Pancreas (tissue), 10 donors: ENCODE data around the gene POMT1. TPM values are rescaled to one million over a fixed set of nuclear protein-coding genes. Genes with fewer than 3 reads are reported as not detected.

Experiments used
- ATAC-seq, 4 donors: fragments of 200-7000 bp; cut with Tn5 transposase; one replicate each; pipeline versions ENCODE4 v1.8.0 to v1.9.1; 2020; ENCODE audit warnings: mild to moderate bottlenecking in 4 of 4, moderate library complexity in 4 of 4
- DNase-seq, 6 donors: peaks; one replicate each; pipeline ENCODE4 v3.0.0-alpha.2; 2020
- FAIRE-seq: peaks from 2 replicates; lab custom pipeline; 2012; peaks lifted over from hg19 to GRCh38; lab: Jason Lieb, UNC
- H3K27ac ChIP-seq, 4 donors: fragments of 200-600 bp; sonication (generic); 1 replicate in 3 of 4; 2 replicates in 1 of 4; pipeline versions ENCODE4 v1.5.0 to v1.8.0; 2020
- H3K27me3 ChIP-seq, 4 donors: fragments of 200-600 bp; one replicate each; pipeline ENCODE4 v1.8.0; 2021
- H3K36me3 ChIP-seq, 3 donors: fragments of 200-600 bp; sonication (generic) in 1 of 3; one replicate each; pipeline versions ENCODE4 v1.5.0 to v1.8.0; 2020 to 2021
- H3K4me1 ChIP-seq, 3 donors: fragments of 200-600 bp; one replicate each; pipeline ENCODE4 v1.8.0; 2021
- H3K4me3 ChIP-seq, 4 donors: fragments of 200-600 bp; sonication (generic) in 2 of 4; one replicate each; pipeline versions ENCODE4 v1.5.0 to v1.8.0; 2020 to 2021
- H3K9me3 ChIP-seq, 4 donors: fragments of 200-600 bp; one replicate each; pipeline ENCODE4 v1.8.0; 2021
- CTCF ChIP-seq, 4 donors: fragments of 200-600 bp; sonication (generic) in 3 of 4; IDR thresholded peaks; one replicate each; pipeline versions ENCODE4 v1.5.0 to v1.8.0; 2021; ENCODE audit warnings: antibody characterized with exemption in 4 of 4
- WGBS, 2 donors: extraction: QIAGEN DNeasy Blood & Tissue Kit; methylation state at CpG; one replicate each; pipeline ENCODE4 v1.1.7; 2013; 5-methylcytosine and 5-hydroxymethylcytosine counted together
- intact Hi-C, 3 donors: fragments of 100-400 bp; cut with DNase I; formaldehyde crosslinking; loops; one replicate each; pipeline versions ENCODE4 v1.11.1 to v1.14.2; 2022
- polyA plus RNA-seq, 2 donors: library from polyadenylated mRNA; stranded (reverse); fragments of 200-250 nt; gene quantifications; one replicate each; pipeline ENCODE4 v1.2.3, GENCODE V29; 2013
- total RNA-seq, 6 donors: library from RNA; stranded (reverse); fragmentation: NEBNext Ultra II Directional in 4 of 6; extraction: Animal tissue kit (Norgen Biotek cat#: 25700) in 4 of 6; gene quantifications; one replicate each; pipeline versions ENCODE4 v1.2.1 to v1.2.4, GENCODE V29; 2021 to 2023
- donor health status: healthy with polysubstance abuse.
- donor health status: DM: no; HTN: no; CAD: no; lungs with moderate emphysema.
- donor health status: DM: no; HTN: no; CAD: no.
- donor health status: control.
- donor health status: control.
- donor health status: Bipolar disorder and iron deficiency.
- donor health status: DM: yes; HTN: yes; CAD: no.
- donor health status: DM: no; HTN: no; CAD: no.
- donor health status: DM: no; HTN: no; CAD: no.
- donor health status: DM: yes; HTN: yes; CAD: no.

POMT1 gene
- total and polyA plus RNA-seq, 8 donors, result 11.3 to 66.5 (median 16.5) TPM

GRCh38 chr9:131473198-131473885 lies 29.4 kb upstream of the POMT1 start:
- H3K9me3 ChIP-seq, result no peaks in the 10 kb centered on the region
- peaks cover 16 to 90% (median 63%) of the 10 kb centered on the region in 3 donors for H3K36me3 ChIP-seq
- intact Hi-C loops, result loop anchor here in 1 of 3 donors (10.0 kb wide), 1 partner anchor 119 kb away; no protein-coding TSS in a partner anchor
- no peaks in the 10 kb centered on the region for H3K27me3 ChIP-seq
- TF ChIP-seq CTCF (IDR thresholded peaks at IDR 0.05), result no peak
- DNase-seq (peak in 2 of 6 donors; percentile 27 to 36), ATAC-seq (no peak), FAIRE-seq (no peak)
- no peak overlapping the region for H3K4me3 ChIP-seq
- 93 to 94% methylated on average over 9 of the region's 9 CpGs for WGBS, 2 donors
- no peak overlapping the region for H3K27ac ChIP-seq
- H3K4me1 ChIP-seq, result no peaks in the 10 kb centered on the region

GRCh38 chr9:131473891-131474290 lies 28.8 kb upstream of the POMT1 start:
- H3K36me3 ChIP-seq, result peaks cover 16 to 88% (median 59%) of the 10 kb centered on the region in 3 donors
- intact Hi-C loops, result loop anchor here in 1 of 3 donors (10.0 kb wide), 1 partner anchor 119 kb away; no protein-coding TSS in a partner anchor

GRCh38 chr9:131474711-131475110 lies 28.0 kb upstream of the POMT1 start:
- FAIRE-seq (no peak), DNase-seq (peak in 2 of 6 donors; percentile 39 to 57), ATAC-seq (no peak)
- no peaks in the 10 kb centered on the region for H3K4me1 ChIP-seq
- intact Hi-C loops, result loop anchor here in 1 of 3 donors (10.0 kb wide), 1 partner anchor 120 kb away; no protein-coding TSS in a partner anchor
- 91 to 93% methylated on average over 16 of the region's 16 CpGs for WGBS, 2 donors
- no peaks in the 10 kb centered on the region for H3K9me3 ChIP-seq
- no peak for TF ChIP-seq CTCF (IDR thresholded peaks at IDR 0.05)
- no peak overlapping the region for H3K27ac ChIP-seq
- H3K36me3 ChIP-seq, result peaks cover 16 to 92% (median 62%) of the 10 kb centered on the region in 3 donors
- H3K27me3 ChIP-seq, result no peaks in the 10 kb centered on the region
- H3K4me3 ChIP-seq, result no peak overlapping the region

More at GRCh38 chr9:131473891-131474290, 28.8 kb upstream of the POMT1 start:
- no peak for TF ChIP-seq CTCF (IDR thresholded peaks at IDR 0.05)
- Histone ChIP-seq H3K9me3 (no peaks in the 10 kb centered on the region), H3K27ac (no peak overlapping the region), H3K27me3 (no peaks in the 10 kb centered on the region), H3K4me3 (no peak overlapping the region), H3K4me1 (no peaks in the 10 kb centered on the region)
- DNase-seq (peak in 2 of 6 donors; percentile 34 to 47), ATAC-seq (no peak), FAIRE-seq (no peak)
- 85 to 86% methylated on average over 10 of the region's 10 CpGs for WGBS, 2 donors

GRCh38 chr9:131475111-131475955 lies 27.4 kb upstream of the POMT1 start:
- DNase-seq, result peak in 2 of 6 donors; percentile 57 to 70
- Histone ChIP-seq H3K9me3 (no peaks in the 10 kb centered on the region), H3K4me3 (no peak overlapping the region), H3K27ac (no peak overlapping the region), H3K27me3 (no peaks in the 10 kb centered on the region), H3K4me1 (no peaks in the 10 kb centered on the region), H3K36me3 (peaks cover 16 to 89% (median 66%) of the 10 kb centered on the region in 3 donors)
- no peak for TF ChIP-seq CTCF (IDR thresholded peaks at IDR 0.05)
- intact Hi-C loops, result loop anchor here in 1 of 3 donors (10.0 kb wide), 1 partner anchor 121 kb away; no protein-coding TSS in a partner anchor
- ATAC-seq, result peak in 1 of 4 donors; percentile 9
- WGBS, 2 donors, result 93 to 95% methylated on average over 46 of the region's 46 CpGs
- FAIRE-seq, result no peak
